OCI-LY3 (cell line): ENCODE data around the gene GTPBP3.

Source experiments
- EZH2phosphoT487 ChIP-seq: fragments of 200-600 bp; shearing (Covaris generic); IDR thresholded peaks from 2 replicates; pipeline ENCODE4 v1.6.1; 2018; ENCODE audit warnings: antibody characterized with exemption, mixed run types, low read depth
- TF ChIP-seq, protein P1 (sequence below): fragments of 200-600, 300-600 bp; sonication (generic); IDR thresholded peaks from 2 replicates; pipeline ENCODE4 v1.5.1; 2014; ENCODE audit warnings: antibody characterized with exemption, low read length, low read depth

GRCh38 chr19:17340871-17341357 is 3.6 kb downstream of the GTPBP3 start:
- TF ChIP-seq, protein P1, sequence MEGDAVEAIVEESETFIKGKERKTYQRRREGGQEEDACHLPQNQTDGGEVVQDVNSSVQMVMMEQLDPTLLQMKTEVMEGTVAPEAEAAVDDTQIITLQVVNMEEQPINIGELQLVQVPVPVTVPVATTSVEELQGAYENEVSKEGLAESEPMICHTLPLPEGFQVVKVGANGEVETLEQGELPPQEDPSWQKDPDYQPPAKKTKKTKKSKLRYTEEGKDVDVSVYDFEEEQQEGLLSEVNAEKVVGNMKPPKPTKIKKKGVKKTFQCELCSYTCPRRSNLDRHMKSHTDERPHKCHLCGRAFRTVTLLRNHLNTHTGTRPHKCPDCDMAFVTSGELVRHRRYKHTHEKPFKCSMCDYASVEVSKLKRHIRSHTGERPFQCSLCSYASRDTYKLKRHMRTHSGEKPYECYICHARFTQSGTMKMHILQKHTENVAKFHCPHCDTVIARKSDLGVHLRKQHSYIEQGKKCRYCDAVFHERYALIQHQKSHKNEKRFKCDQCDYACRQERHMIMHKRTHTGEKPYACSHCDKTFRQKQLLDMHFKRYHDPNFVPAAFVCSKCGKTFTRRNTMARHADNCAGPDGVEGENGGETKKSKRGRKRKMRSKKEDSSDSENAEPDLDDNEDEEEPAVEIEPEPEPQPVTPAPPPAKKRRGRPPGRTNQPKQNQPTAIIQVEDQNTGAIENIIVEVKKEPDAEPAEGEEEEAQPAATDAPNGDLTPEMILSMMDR, result no peak
- TF ChIP-seq EZH2phosphoT487, result no peak
